ENCODE data around the gene MAN1A1.

MAN1A1 gene

GRCh38 chr6:119269266-119270103, 80.1 kb downstream of the MAN1A1 start:
- H3K9me3 Mint-ChIP-seq, result peaks cover 11% of the 10 kb centered on the region
- TF ChIP-seq CTCF (IDR thresholded peaks at IDR 0.05; ENCODE audit: unreplicated experiment in 3 of 3), result no peak
- H3K4me1 Mint-ChIP-seq, result peaks cover 5% of the 10 kb centered on the region
- no peaks in the 10 kb centered on the region for H3K27me3 Mint-ChIP-seq (ENCODE audit: low read depth)
- H3K4me3 Mint-ChIP-seq, result no peak overlapping the region
- H3K27ac Mint-ChIP-seq, result no peak overlapping the region
- H3K36me3 Mint-ChIP-seq (ENCODE audit: low read depth), result peaks cover 24% of the 10 kb centered on the region

GRCh38 chr6:119267126-119267905, 82.2 kb downstream of the MAN1A1 start:
- H3K4me1 Mint-ChIP-seq, result no peaks in the 10 kb centered on the region
- H3K27me3 Mint-ChIP-seq (ENCODE audit: low read depth), result no peaks in the 10 kb centered on the region
- H3K27ac Mint-ChIP-seq, result no peak overlapping the region
- TF ChIP-seq CTCF (IDR thresholded peaks at IDR 0.05; ENCODE audit: unreplicated experiment in 3 of 3), result no peak
- no peak overlapping the region for H3K4me3 Mint-ChIP-seq
- H3K36me3 Mint-ChIP-seq (ENCODE audit: low read depth), result peaks cover 28% of the 10 kb centered on the region
- H3K9me3 Mint-ChIP-seq, result peaks cover 11% of the 10 kb centered on the region

- TF ChIP-seq CTCF (IDR thresholded peaks at IDR 0.05; ENCODE audit: unreplicated experiment in 3 of 3), result no peak
- Mint-ChIP-seq H3K4me1 (no peaks in the 10 kb centered on the region), H3K27me3 (ENCODE audit: low read depth) (no peaks in the 10 kb centered on the region), H3K9me3 (no peaks in the 10 kb centered on the region), H3K36me3 (ENCODE audit: low read depth) (peaks cover 17% of the 10 kb centered on the region), H3K27ac (no peak overlapping the region), H3K4me3 (no peak overlapping the region)
Measured at GRCh38 chr6:119264854-119265397, 84.6 kb downstream of the MAN1A1 start.

GRCh38 chr6:119262612-119263011, 86.9 kb downstream of the MAN1A1 start:
- Mint-ChIP-seq H3K27me3 (ENCODE audit: low read depth) (no peaks in the 10 kb centered on the region), H3K4me1 (no peaks in the 10 kb centered on the region), H3K27ac (no peak overlapping the region), H3K36me3 (ENCODE audit: low read depth) (peaks cover 9% of the 10 kb centered on the region), H3K9me3 (no peaks in the 10 kb centered on the region), H3K4me3 (no peak overlapping the region)
- TF ChIP-seq CTCF (IDR thresholded peaks at IDR 0.05; ENCODE audit: unreplicated experiment in 3 of 3), result no peak

GRCh38 chr6:119261944-119262284, 87.6 kb downstream of the MAN1A1 start:
- H3K4me1 Mint-ChIP-seq, result no peaks in the 10 kb centered on the region
- H3K9me3 Mint-ChIP-seq, result no peaks in the 10 kb centered on the region
- TF ChIP-seq CTCF (IDR thresholded peaks at IDR 0.05; ENCODE audit: unreplicated experiment in 3 of 3), result no peak
- H3K27ac Mint-ChIP-seq, result no peak overlapping the region
- no peaks in the 10 kb centered on the region for H3K27me3 Mint-ChIP-seq (ENCODE audit: low read depth)
- peaks cover 9% of the 10 kb centered on the region for H3K36me3 Mint-ChIP-seq (ENCODE audit: low read depth)
- no peak overlapping the region for H3K4me3 Mint-ChIP-seq
